Left ventricle myocardium inferior (tissue), 1 donor: Measurements from ENCODE around the gene PLEKHJ1. TPM values are rescaled to one million over a fixed set of nuclear protein-coding genes. Genes with fewer than 3 reads are reported as not detected.

Source experiments
- DNase-seq: peaks from one replicate; pipeline ENCODE4 v3.0.0-alpha.2; 2020
- H3K27ac ChIP-seq: fragments of 200-600 bp; replicated peaks from 2 replicates; pipeline ENCODE4 v1.8.0; 2021
- H3K27me3 ChIP-seq: fragments of 200-600 bp; 2 replicates; pipeline ENCODE4 v1.8.0; 2021; ENCODE audit warnings: low read depth
- H3K36me3 ChIP-seq: fragments of 200-600 bp; 2 replicates; pipeline ENCODE4 v1.8.0; 2021
- H3K4me1 ChIP-seq: fragments of 200-600 bp; 2 replicates; pipeline ENCODE4 v1.8.0; 2021
- H3K4me3 ChIP-seq: fragments of 200-600 bp; 2 replicates; pipeline ENCODE4 v1.8.0; 2021; ENCODE audit warnings: mild to moderate bottlenecking, moderate library complexity
- H3K9me3 ChIP-seq: fragments of 200-600 bp; replicated peaks from 2 replicates; pipeline ENCODE4 v1.8.0; 2021
- CTCF ChIP-seq: fragments of 200-600 bp; IDR thresholded peaks from 2 replicates; pipeline ENCODE4 v1.8.0; 2021; ENCODE audit warnings: antibody characterized with exemption, mild to moderate bottlenecking, borderline replicate concordance
- intact Hi-C: fragments of 100-400 bp; cut with micrococcal nuclease; formaldehyde crosslinking; loops from one replicate; pipeline ENCODE4 v1.11.0; 2022
- total RNA-seq: library from RNA; stranded (reverse); fragmentation: NEBNext Ultra II Directional; extraction: Animal tissue kit (Norgen Biotek cat#: 25700); gene quantifications from one replicate; pipeline ENCODE4 v1.2.1, GENCODE V29; 2021
- donor health status: DM: no; HTN: yes; CAD: no; lungs with severe emphysema.

Gene PLEKHJ1
- total RNA-seq, 1 donor from 2014 or later = 47.8 TPM

GRCh38 chr19:2229103-2230032, 6.8 kb downstream of the PLEKHJ1 start:
- intact Hi-C loops = no loop called here
- TF ChIP-seq CTCF = no peak
- H3K4me3 ChIP-seq = no peak overlapping the region
- H3K36me3 ChIP-seq = peaks cover 75% of the 10 kb centered on the region
- no peaks in the 10 kb centered on the region for H3K9me3 ChIP-seq
- no peaks in the 10 kb centered on the region for H3K27me3 ChIP-seq
- DNase-seq = no peak
- peaks cover 29% of the 10 kb centered on the region for H3K4me1 ChIP-seq
- H3K27ac ChIP-seq = no peak overlapping the region

GRCh38 chr19:2228157-2229030, 7.7 kb downstream of the PLEKHJ1 start:
- no peak overlapping the region for H3K27ac ChIP-seq
- no peaks in the 10 kb centered on the region for H3K27me3 ChIP-seq
- intact Hi-C loops = no loop called here
- DNase-seq = no peak
- no peaks in the 10 kb centered on the region for H3K9me3 ChIP-seq
- H3K36me3 ChIP-seq = peaks cover 76% of the 10 kb centered on the region
- H3K4me3 ChIP-seq = no peak overlapping the region
- TF ChIP-seq CTCF = no peak
- H3K4me1 ChIP-seq = peaks cover 20% of the 10 kb centered on the region

- Histone ChIP-seq H3K27me3 (no peaks in the 10 kb centered on the region), H3K27ac (no peak overlapping the region), H3K36me3 (peaks cover 77% of the 10 kb centered on the region), H3K4me3 (no peak overlapping the region), H3K4me1 (peaks cover 13% of the 10 kb centered on the region), H3K9me3 (no peaks in the 10 kb centered on the region)
- no peak for DNase-seq
- intact Hi-C loops = no loop called here
- no peak for TF ChIP-seq CTCF
Measured at GRCh38 chr19:2227415-2228156, 8.5 kb downstream of the PLEKHJ1 start.

GRCh38 chr19:2226840-2227360, 9.2 kb downstream of the PLEKHJ1 start:
- Histone ChIP-seq H3K4me3 (no peak overlapping the region), H3K27me3 (no peaks in the 10 kb centered on the region), H3K36me3 (peaks cover 84% of the 10 kb centered on the region), H3K4me1 (peaks cover 13% of the 10 kb centered on the region), H3K27ac (no peak overlapping the region), H3K9me3 (no peaks in the 10 kb centered on the region)
- no peak for DNase-seq
- TF ChIP-seq CTCF = no peak
- intact Hi-C loops = no loop called here
